Activated effector memory CD4-positive, alpha-beta T cell treated with Interleukin-2 at 50 U/mL for 16 hours (primary cell): Measurements from ENCODE around the gene SNPH.
"Not testable (repeated sequence)": the region's sequence is repeated elsewhere in the genome, so short reads cannot be mapped to it uniquely, and the experiment has no call there.

Experiments
- DNase-seq: peaks from one replicate; pipeline ENCODE4 v3.0.0-alpha.2; 2020

Gene SNPH

GRCh38 chr20:1343446-1344124, 77.5 kb downstream of the SNPH start:
- not testable (repeated sequence) for DNase-seq

DNA sequence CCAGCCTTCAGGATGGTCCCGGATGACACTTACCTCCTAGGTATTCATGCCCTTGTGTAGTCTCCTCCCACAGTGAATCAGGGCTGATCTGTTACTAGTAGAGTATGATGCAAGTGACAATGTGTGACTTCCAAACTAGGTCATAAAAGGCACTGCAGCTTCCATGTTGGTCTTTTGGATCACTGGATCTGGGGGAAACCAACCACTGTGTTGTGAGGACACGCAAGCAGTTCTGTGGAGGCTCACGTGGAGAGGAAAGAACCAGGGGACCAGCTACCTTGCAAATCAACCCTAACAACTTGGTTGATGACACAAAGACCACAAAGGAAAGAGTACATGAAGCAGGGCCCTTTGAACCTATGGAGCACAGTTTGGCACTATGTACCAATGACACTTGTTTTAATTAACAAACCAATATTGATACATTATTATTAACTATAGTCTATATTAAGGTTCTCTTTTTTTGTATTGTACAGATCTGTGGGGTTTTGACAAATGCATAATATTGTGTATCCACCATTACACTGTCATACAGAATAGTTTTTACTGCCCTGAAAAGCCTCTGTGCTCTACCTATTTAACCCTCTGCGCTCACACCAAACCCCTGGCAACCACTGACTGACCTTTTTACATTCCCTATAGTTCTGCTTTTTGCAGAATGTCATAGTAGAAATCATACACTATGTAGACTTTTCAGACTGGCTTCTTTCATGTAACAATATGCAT, 79.1 kb downstream of the SNPH start:
- DNase-seq, result no peak

DNA sequence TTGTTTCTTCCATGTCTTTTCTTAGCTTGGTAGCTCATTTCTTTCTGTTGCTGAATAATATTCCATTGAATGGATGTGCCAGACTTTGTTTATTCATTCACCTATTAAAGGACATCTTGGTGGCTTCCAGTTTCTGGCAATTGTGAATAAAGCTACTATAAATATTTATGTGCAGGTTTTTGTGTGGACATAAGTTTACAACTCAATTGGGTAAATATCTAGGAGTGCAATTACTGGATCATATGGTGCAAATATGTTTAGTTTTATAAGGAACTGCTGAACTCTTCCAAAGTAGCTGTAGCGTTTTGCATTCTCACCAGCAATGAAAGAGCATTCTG, 79.6 kb downstream of the SNPH start:
- no peak for DNase-seq

- DNase-seq, result no peak
Observed at GRCh38 chr20:1346315-1346969, 80.3 kb downstream of the SNPH start.

DNA sequence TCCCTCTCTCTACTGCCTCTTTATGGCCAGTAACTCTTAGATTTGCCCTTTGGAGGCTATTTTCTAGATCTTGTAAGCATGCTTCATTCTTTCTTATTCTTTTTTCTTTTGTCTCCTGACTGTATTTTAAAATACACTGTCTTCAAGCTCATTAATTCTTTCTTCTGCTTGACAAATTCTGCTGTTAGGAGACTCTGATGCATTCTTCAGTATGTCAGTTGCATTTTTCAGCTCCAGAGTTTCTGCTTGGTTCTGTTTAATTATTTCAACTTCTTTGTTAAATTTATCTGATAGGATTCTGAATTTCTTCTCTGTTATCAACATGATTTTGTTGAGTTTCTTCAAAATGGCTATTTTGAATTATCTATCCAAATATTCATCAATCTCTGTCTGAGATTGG, 87.9 kb downstream of the SNPH start:
- no peak for DNase-seq

GRCh38 chr20:1357921-1358671, 92.0 kb downstream of the SNPH start:
- DNase-seq, result no peak
